HCT116 (cell line): ENCODE data around the gene RLN3.

ENCODE experiments used
- EZH2 ChIP-seq: fragments of 200-600 bp; sonication (generic); IDR thresholded peaks from 2 replicates; pipeline ENCODE4 v1.6.1; 2017; ENCODE audit warnings: antibody characterized with exemption, mixed run types
- EZH2phosphoT487 ChIP-seq: fragments of 200-600 bp; IDR thresholded peaks from 2 replicates; pipeline ENCODE4 v1.6.1; 2018; ENCODE audit warnings: antibody characterized with exemption, borderline replicate concordance
- JUND ChIP-seq: IDR thresholded peaks from 2 replicates; pipeline ENCODE4 v1.6.1; 2012
- POLR2A ChIP-seq: IDR thresholded peaks from 2 replicates; pipeline ENCODE4 v1.7.0; 2011; ENCODE audit warnings: borderline replicate concordance; ENCODE audit not compliant: insufficient read depth, insufficient read length; ENCODE audit errors: extremely low read depth
- POLR2AphosphoS5 ChIP-seq: IDR thresholded peaks from 2 replicates; pipeline ENCODE4 v1.6.1; 2011; ENCODE audit warnings: mild to moderate bottlenecking, low read depth, low read length, moderate library complexity
- TCF7L2 ChIP-seq: IDR thresholded peaks from 2 replicates; pipeline ENCODE4 v1.7.0; 2011; ENCODE audit warnings: borderline replicate concordance, inconsistent platforms; ENCODE audit not compliant: insufficient read depth, insufficient read length; ENCODE audit errors: extremely low read depth
- ZNF274 ChIP-seq: fragments of 200-500 bp; sonication (Bioruptor generic); IDR thresholded peaks from 2 replicates; pipeline ENCODE4 v1.6.1; 2014; ENCODE audit warnings: mild to moderate bottlenecking, low read depth, low read length, inconsistent platforms
- TF ChIP-seq, protein P1 (sequence below), 3 experiments: fragments of 200-600 bp in 1 of 3; sonication (generic) in 1 of 3; IDR thresholded peaks in 2 of 3; conservative IDR thresholded peaks in 1 of 3; 2 replicates each; pipeline ENCODE4 v1.5.1; 2012 to 2017; ENCODE audit warnings: low read depth in 2 of 3, low read length in 2 of 3, antibody characterized with exemption in 1 of 3, borderline replicate concordance in 1 of 3, control low read depth in 1 of 3, mild to moderate bottlenecking in 1 of 3, mixed read lengths in 1 of 3, mixed run types in 1 of 3, moderate library complexity in 1 of 3; ENCODE audit not compliant: insufficient read depth in 1 of 3
- TF ChIP-seq, protein P2 (sequence below): IDR thresholded peaks from 2 replicates; pipeline ENCODE4 v1.6.1; 2012; ENCODE audit warnings: low read depth
- TF ChIP-seq, protein P3 (sequence below): IDR thresholded peaks from 2 replicates; pipeline ENCODE4 v1.6.1; 2011; ENCODE audit warnings: mild to moderate bottlenecking, low read length, moderate library complexity; ENCODE audit not compliant: insufficient replicate concordance; ENCODE audit errors: extremely low read depth
- TF ChIP-seq, protein P4 (sequence below): IDR thresholded peaks from 2 replicates; pipeline ENCODE4 v1.6.1; 2012
- TF ChIP-seq, protein P5 (sequence below): IDR thresholded peaks from 2 replicates; pipeline ENCODE4 v1.6.1; 2012

DNA sequence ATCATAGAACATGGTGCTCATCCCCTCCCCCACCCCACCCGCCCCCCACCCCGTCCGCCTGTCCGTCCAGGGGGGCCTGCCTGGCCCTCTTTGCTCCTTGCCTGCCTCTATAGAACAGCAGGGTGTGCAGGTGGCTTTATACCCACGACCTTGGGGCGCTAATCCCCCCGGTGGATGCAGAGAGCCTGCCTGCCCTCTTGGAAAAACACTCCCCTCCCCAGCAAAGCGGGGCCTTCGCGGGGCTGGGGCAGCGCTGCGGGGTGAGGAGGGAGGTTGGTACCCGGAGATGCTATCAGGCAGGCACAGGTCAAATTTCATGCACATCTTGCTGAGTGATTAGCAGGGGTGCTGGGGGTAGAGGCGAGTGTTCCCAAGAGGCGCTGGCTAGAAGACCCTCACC lies 43.8 kb upstream of the RLN3 start:
- TF ChIP-seq POLR2A (no peak), EZH2phosphoT487 (no peak), POLR2AphosphoS5 (no peak), EZH2 (no peak), JUND (no peak), ZNF274 (no peak), TCF7L2 (no peak)
- TF ChIP-seq, protein P1, sequence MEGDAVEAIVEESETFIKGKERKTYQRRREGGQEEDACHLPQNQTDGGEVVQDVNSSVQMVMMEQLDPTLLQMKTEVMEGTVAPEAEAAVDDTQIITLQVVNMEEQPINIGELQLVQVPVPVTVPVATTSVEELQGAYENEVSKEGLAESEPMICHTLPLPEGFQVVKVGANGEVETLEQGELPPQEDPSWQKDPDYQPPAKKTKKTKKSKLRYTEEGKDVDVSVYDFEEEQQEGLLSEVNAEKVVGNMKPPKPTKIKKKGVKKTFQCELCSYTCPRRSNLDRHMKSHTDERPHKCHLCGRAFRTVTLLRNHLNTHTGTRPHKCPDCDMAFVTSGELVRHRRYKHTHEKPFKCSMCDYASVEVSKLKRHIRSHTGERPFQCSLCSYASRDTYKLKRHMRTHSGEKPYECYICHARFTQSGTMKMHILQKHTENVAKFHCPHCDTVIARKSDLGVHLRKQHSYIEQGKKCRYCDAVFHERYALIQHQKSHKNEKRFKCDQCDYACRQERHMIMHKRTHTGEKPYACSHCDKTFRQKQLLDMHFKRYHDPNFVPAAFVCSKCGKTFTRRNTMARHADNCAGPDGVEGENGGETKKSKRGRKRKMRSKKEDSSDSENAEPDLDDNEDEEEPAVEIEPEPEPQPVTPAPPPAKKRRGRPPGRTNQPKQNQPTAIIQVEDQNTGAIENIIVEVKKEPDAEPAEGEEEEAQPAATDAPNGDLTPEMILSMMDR (IDR thresholded peaks at IDR 0.05 in 2 of 3, conservative IDR thresholded peaks at IDR 0.05 in 1 of 3; ENCODE audit: borderline replicate concordance in 1 of 3, insufficient read depth in 1 of 3, low read depth in 2 of 3, low read length in 2 of 3), result no peak
- TF ChIP-seq, protein P2, sequence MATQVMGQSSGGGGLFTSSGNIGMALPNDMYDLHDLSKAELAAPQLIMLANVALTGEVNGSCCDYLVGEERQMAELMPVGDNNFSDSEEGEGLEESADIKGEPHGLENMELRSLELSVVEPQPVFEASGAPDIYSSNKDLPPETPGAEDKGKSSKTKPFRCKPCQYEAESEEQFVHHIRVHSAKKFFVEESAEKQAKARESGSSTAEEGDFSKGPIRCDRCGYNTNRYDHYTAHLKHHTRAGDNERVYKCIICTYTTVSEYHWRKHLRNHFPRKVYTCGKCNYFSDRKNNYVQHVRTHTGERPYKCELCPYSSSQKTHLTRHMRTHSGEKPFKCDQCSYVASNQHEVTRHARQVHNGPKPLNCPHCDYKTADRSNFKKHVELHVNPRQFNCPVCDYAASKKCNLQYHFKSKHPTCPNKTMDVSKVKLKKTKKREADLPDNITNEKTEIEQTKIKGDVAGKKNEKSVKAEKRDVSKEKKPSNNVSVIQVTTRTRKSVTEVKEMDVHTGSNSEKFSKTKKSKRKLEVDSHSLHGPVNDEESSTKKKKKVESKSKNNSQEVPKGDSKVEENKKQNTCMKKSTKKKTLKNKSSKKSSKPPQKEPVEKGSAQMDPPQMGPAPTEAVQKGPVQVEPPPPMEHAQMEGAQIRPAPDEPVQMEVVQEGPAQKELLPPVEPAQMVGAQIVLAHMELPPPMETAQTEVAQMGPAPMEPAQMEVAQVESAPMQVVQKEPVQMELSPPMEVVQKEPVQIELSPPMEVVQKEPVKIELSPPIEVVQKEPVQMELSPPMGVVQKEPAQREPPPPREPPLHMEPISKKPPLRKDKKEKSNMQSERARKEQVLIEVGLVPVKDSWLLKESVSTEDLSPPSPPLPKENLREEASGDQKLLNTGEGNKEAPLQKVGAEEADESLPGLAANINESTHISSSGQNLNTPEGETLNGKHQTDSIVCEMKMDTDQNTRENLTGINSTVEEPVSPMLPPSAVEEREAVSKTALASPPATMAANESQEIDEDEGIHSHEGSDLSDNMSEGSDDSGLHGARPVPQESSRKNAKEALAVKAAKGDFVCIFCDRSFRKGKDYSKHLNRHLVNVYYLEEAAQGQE, result no peak
- TF ChIP-seq, protein P3, sequence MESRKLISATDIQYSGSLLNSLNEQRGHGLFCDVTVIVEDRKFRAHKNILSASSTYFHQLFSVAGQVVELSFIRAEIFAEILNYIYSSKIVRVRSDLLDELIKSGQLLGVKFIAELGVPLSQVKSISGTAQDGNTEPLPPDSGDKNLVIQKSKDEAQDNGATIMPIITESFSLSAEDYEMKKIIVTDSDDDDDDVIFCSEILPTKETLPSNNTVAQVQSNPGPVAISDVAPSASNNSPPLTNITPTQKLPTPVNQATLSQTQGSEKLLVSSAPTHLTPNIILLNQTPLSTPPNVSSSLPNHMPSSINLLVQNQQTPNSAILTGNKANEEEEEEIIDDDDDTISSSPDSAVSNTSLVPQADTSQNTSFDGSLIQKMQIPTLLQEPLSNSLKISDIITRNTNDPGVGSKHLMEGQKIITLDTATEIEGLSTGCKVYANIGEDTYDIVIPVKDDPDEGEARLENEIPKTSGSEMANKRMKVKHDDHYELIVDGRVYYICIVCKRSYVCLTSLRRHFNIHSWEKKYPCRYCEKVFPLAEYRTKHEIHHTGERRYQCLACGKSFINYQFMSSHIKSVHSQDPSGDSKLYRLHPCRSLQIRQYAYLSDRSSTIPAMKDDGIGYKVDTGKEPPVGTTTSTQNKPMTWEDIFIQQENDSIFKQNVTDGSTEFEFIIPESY, result no peak
- TF ChIP-seq, protein P4, sequence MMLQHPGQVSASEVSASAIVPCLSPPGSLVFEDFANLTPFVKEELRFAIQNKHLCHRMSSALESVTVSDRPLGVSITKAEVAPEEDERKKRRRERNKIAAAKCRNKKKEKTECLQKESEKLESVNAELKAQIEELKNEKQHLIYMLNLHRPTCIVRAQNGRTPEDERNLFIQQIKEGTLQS, result no peak
- TF ChIP-seq, protein P5, sequence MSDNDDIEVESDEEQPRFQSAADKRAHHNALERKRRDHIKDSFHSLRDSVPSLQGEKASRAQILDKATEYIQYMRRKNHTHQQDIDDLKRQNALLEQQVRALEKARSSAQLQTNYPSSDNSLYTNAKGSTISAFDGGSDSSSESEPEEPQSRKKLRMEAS, result no peak
